ENCODE measurements around the gene ZFAND3.

ZFAND3 gene

DNA sequence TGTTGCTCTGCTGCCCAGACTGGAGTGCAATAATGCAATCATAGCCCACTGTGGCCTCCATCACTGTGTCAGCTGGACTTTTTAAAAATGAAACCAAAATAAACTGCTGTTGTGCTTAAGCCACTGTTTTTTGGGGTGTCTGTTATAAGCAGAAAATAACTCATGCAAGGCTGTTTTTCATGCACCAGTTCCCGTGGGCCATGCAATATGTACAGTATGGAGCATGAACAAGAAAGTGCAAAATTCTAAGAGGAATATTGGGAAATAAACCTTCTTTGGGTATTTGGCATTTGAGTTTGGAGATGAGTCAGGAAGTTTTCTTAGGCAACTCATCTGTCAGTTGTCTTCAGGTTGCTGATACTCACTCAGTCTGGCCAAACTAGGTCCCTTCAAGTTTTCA is 14.9 kb upstream of the ZFAND3 start:
- no peak overlapping the region; the same call in 1 of the 2 replicates for H3K4me2 ChIP-seq (ENCODE audit: insufficient read depth, low read length)
- ATAC-seq (ENCODE audit: insufficient read depth, low read depth): no peak

DNA sequence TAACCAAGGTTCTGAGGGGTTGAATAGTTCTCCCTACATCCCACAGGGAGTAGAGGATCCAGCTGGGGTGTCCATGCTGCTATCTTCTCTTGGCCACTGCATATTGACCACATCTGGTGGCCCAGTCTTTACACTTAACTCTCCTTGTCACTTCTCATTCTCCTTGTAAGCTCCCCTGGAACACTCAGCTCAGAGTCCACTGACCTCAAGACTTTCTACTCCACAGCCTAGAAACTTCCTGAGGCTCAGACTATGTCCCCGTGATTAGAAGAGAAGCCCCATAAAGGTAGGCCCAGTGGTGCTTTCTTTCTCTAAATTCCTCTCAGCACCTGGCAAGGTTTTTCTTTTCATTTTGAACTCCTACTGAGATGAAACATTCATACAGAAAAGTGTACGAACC is 13.3 kb upstream of the ZFAND3 start:
- no peak for TF ChIP-seq EZH2 (IDR thresholded peaks at IDR 0.05; ENCODE audit: borderline replicate concordance, low read depth, low read length, severe bottlenecking)
- TF ChIP-seq, protein P1, sequence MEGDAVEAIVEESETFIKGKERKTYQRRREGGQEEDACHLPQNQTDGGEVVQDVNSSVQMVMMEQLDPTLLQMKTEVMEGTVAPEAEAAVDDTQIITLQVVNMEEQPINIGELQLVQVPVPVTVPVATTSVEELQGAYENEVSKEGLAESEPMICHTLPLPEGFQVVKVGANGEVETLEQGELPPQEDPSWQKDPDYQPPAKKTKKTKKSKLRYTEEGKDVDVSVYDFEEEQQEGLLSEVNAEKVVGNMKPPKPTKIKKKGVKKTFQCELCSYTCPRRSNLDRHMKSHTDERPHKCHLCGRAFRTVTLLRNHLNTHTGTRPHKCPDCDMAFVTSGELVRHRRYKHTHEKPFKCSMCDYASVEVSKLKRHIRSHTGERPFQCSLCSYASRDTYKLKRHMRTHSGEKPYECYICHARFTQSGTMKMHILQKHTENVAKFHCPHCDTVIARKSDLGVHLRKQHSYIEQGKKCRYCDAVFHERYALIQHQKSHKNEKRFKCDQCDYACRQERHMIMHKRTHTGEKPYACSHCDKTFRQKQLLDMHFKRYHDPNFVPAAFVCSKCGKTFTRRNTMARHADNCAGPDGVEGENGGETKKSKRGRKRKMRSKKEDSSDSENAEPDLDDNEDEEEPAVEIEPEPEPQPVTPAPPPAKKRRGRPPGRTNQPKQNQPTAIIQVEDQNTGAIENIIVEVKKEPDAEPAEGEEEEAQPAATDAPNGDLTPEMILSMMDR (IDR thresholded peaks at IDR 0.05; ENCODE audit: borderline replicate concordance, extremely low read depth, low read length, poor library complexity, severe bottlenecking): no peak
- no peak for DNase-seq
- Histone ChIP-seq H3K4me3 (ENCODE audit: low read depth in 1 of 2, low read length in 2 of 2) (no peak overlapping the region), H3K4me2 (ENCODE audit: insufficient read depth, low read length) (no peak overlapping the region), H3K9me3 (ENCODE audit: insufficient read depth, low read length, severe bottlenecking) (no peaks in the 10 kb centered on the region), H2AFZ (ENCODE audit: low read depth, low read length) (no peak overlapping the region), H4K20me1 (ENCODE audit: insufficient read depth, low read length) (no peaks in the 10 kb centered on the region), H3K79me2 (ENCODE audit: insufficient read depth, low read length) (no peaks in the 10 kb centered on the region), H3K9ac (ENCODE audit: low read depth, low read length) (no peak overlapping the region), H3K36me3 (ENCODE audit: insufficient read depth, low read length) (no peaks in the 10 kb centered on the region), H3K4me1 (ENCODE audit: insufficient read depth, low read length) (no peaks in the 10 kb centered on the region), H3K27me3 (ENCODE audit: insufficient read depth, low read length, poor library complexity) (no peaks in the 10 kb centered on the region), H3K27ac (ENCODE audit: low read length) (no peak overlapping the region)
- no peak for ATAC-seq (ENCODE audit: insufficient read depth, low read depth)

More for the DNA sequence above, 14.9 kb upstream of the ZFAND3 start:
- TF ChIP-seq EZH2 (IDR thresholded peaks at IDR 0.05; ENCODE audit: borderline replicate concordance, low read depth, low read length, severe bottlenecking): no peak
- TF ChIP-seq, protein P1 (IDR thresholded peaks at IDR 0.05; ENCODE audit: borderline replicate concordance, extremely low read depth, low read length, poor library complexity, severe bottlenecking): no peak
- DNase-seq: no peak
- H2AFZ ChIP-seq (ENCODE audit: low read depth, low read length): no peak overlapping the region
- no peaks in the 10 kb centered on the region for H3K36me3 ChIP-seq (ENCODE audit: insufficient read depth, low read length)
- no peak overlapping the region for H3K9ac ChIP-seq (ENCODE audit: low read depth, low read length)
- no peaks in the 10 kb centered on the region for H3K27me3 ChIP-seq (ENCODE audit: insufficient read depth, low read length, poor library complexity)
- no peaks in the 10 kb centered on the region for H3K9me3 ChIP-seq (ENCODE audit: insufficient read depth, low read length, severe bottlenecking)
- no peaks in the 10 kb centered on the region for H3K4me1 ChIP-seq (ENCODE audit: insufficient read depth, low read length)
- H3K4me3 ChIP-seq (ENCODE audit: low read depth in 1 of 2, low read length in 2 of 2): no peak overlapping the region
- H4K20me1 ChIP-seq (ENCODE audit: insufficient read depth, low read length): no peaks in the 10 kb centered on the region
- no peak overlapping the region for H3K27ac ChIP-seq (ENCODE audit: low read length)
- no peaks in the 10 kb centered on the region for H3K79me2 ChIP-seq (ENCODE audit: insufficient read depth, low read length)

DNA sequence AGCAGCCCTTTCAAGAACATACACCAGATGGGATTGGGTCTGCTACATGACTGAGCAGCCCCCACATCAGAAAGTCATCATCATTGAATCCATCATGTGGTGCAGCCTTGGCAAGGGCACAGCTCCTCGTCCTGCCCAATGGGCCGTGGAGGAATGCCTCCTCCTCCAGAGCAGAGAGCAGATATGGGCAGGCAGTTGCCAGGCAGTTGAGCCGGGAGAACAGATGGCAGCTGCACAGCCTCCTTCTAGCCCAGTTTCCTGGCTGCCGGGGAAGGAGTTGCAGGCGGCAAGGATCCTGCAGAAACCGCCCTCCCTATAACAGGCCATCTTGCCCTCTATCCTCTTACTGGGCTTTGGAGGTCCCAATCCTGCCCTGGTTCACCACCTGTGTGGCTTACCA is 11.9 kb upstream of the ZFAND3 start:
- no peak overlapping the region for H3K4me2 ChIP-seq (ENCODE audit: insufficient read depth, low read length)
- H3K27ac ChIP-seq (ENCODE audit: low read length): no peak overlapping the region
- no peak overlapping the region for H3K4me3 ChIP-seq (ENCODE audit: low read depth in 1 of 2, low read length in 2 of 2)
- H3K9me3 ChIP-seq (ENCODE audit: insufficient read depth, low read length, severe bottlenecking): no peaks in the 10 kb centered on the region
- no peak overlapping the region for H2AFZ ChIP-seq (ENCODE audit: low read depth, low read length)
- H3K9ac ChIP-seq (ENCODE audit: low read depth, low read length): no peak overlapping the region
- H3K27me3 ChIP-seq (ENCODE audit: insufficient read depth, low read length, poor library complexity): no peaks in the 10 kb centered on the region
- H3K36me3 ChIP-seq (ENCODE audit: insufficient read depth, low read length): no peaks in the 10 kb centered on the region
- TF ChIP-seq EZH2 (IDR thresholded peaks at IDR 0.05; ENCODE audit: borderline replicate concordance, low read depth, low read length, severe bottlenecking): no peak
- TF ChIP-seq, protein P1 (IDR thresholded peaks at IDR 0.05; ENCODE audit: borderline replicate concordance, extremely low read depth, low read length, poor library complexity, severe bottlenecking): no peak
- no peaks in the 10 kb centered on the region for H3K4me1 ChIP-seq (ENCODE audit: insufficient read depth, low read length)
- H3K79me2 ChIP-seq (ENCODE audit: insufficient read depth, low read length): no peaks in the 10 kb centered on the region
- ATAC-seq (ENCODE audit: insufficient read depth, low read depth) (0 out of 3 replicates have a peak, but pooled peaks have one; percentile 19), DNase-seq (no peak)
- no peaks in the 10 kb centered on the region for H4K20me1 ChIP-seq (ENCODE audit: insufficient read depth, low read length)

DNA sequence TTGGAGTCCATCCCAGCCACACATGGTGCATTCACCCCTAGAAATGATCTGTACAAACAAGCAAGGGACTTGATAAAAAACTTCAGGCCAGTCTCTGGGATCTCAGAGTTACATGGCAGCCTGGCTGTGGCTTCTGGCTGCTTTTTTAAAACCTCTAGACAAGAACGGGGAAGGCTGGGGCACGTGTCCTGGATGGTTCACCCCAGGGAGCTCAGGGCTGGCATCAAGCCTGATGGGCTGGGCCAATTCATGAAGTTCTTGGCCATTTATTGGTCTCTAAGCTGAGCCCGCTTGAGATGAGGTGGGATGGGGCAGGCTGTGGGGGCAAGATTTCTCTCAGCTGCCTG is 10.4 kb upstream of the ZFAND3 start:
- H3K4me1 ChIP-seq (ENCODE audit: insufficient read depth, low read length): no peaks in the 10 kb centered on the region
- H3K4me2 ChIP-seq (ENCODE audit: insufficient read depth, low read length): no peak overlapping the region
- H2AFZ ChIP-seq (ENCODE audit: low read depth, low read length): no peak overlapping the region
- no peak overlapping the region for H3K4me3 ChIP-seq (ENCODE audit: low read depth in 1 of 2, low read length in 2 of 2)
- H3K9me3 ChIP-seq (ENCODE audit: insufficient read depth, low read length, severe bottlenecking): no peaks in the 10 kb centered on the region
- TF ChIP-seq, protein P1 (IDR thresholded peaks at IDR 0.05; ENCODE audit: borderline replicate concordance, extremely low read depth, low read length, poor library complexity, severe bottlenecking): no peak
- TF ChIP-seq EZH2 (IDR thresholded peaks at IDR 0.05; ENCODE audit: borderline replicate concordance, low read depth, low read length, severe bottlenecking): no peak
- no peak overlapping the region for H3K27ac ChIP-seq (ENCODE audit: low read length)
- DNase-seq (no peak), ATAC-seq (ENCODE audit: insufficient read depth, low read depth) (no peak)
- no peak overlapping the region for H3K9ac ChIP-seq (ENCODE audit: low read depth, low read length)
- no peaks in the 10 kb centered on the region for H3K36me3 ChIP-seq (ENCODE audit: insufficient read depth, low read length)
- no peaks in the 10 kb centered on the region for H3K27me3 ChIP-seq (ENCODE audit: insufficient read depth, low read length, poor library complexity)
- H3K79me2 ChIP-seq (ENCODE audit: insufficient read depth, low read length): no peaks in the 10 kb centered on the region
- H4K20me1 ChIP-seq (ENCODE audit: insufficient read depth, low read length): no peaks in the 10 kb centered on the region
